ENCODE measurements around the gene COPA. TPM values are rescaled to one million over a fixed set of nuclear protein-coding genes. Genes with fewer than 3 reads are reported as not detected.

COPA gene
- total and polyA plus RNA-seq, 2 donors (not counting 3 experiments of a cell fraction or from before 2014, with no cell fraction given) = 127 to 185 TPM

DNA sequence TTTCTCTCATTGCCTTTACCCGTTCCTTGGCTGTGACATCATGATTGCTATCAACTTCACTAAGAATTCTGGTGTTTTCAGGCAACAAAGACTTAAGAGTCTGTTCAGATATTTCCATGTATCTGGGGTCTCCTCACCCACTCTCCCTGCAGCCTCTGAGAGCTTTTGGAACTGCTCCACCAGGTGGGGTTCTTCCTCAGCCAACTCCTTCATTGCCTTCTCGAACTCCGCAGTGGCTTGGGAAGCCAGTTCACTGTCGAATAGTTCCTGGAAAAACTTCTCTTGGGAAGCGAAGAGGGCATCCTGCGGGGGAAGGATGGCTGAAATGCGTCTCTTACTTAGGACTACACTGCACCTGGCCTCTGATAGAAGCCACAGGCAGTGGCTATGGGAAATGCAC, 60.2 kb downstream of the COPA start:
- no peak for TF ChIP-seq POLR2AphosphoS5 (IDR thresholded peaks at IDR 0.05; ENCODE audit: insufficient read depth, low read depth, low read length)
- TF ChIP-seq EZH2 (IDR thresholded peaks at IDR 0.05; ENCODE audit: borderline replicate concordance, low read depth, low read length, severe bottlenecking) = no peak
- no peak for TF ChIP-seq POLR2A (IDR thresholded peaks at IDR 0.05; ENCODE audit: low read depth, low read length)
- TF ChIP-seq JUN (IDR thresholded peaks at IDR 0.05; ENCODE audit: borderline replicate concordance, insufficient read depth, insufficient read length, low read depth) = no peak
- no peak for TF ChIP-seq FOS (IDR thresholded peaks at IDR 0.05; ENCODE audit: borderline replicate concordance, insufficient read depth, low read length)
- TF ChIP-seq MAX (IDR thresholded peaks at IDR 0.05; ENCODE audit: insufficient read depth, insufficient read length) = no peak
- TF ChIP-seq GATA2 (IDR thresholded peaks at IDR 0.05; ENCODE audit: insufficient read depth, insufficient read length, low read depth, low read length) = no peak
- no peak for TF ChIP-seq MYC (IDR thresholded peaks at IDR 0.05; ENCODE audit: low read depth, low read length)
- no peak for TF ChIP-seq CTCF (IDR thresholded peaks at IDR 0.05; ENCODE audit: extremely low read depth in 1 of 2, insufficient read depth in 1 of 2, low read depth in 1 of 2, low read length in 2 of 2)
- POLR2A ChIA-PET = no interaction called here
- DNase-seq (ENCODE audit: low read depth, low spot score) (no peak), FAIRE-seq (no peak)
- H3K9ac ChIP-seq (replicated peaks; ENCODE audit: extremely low read depth, insufficient read depth, low read length) = no peak overlapping the region
- no peaks in the 10 kb centered on the region for H3K27me3 ChIP-seq (ENCODE audit: control insufficient read depth in 2 of 2, insufficient read depth in 2 of 2, low read length in 2 of 2)
- CTCF ChIA-PET = no interaction called here
- H3K4me2 ChIP-seq (ENCODE audit: insufficient read depth, low read length) = no peak overlapping the region
- peaks cover 15% of the 10 kb centered on the region for H3K79me2 ChIP-seq (ENCODE audit: control insufficient read depth, insufficient read depth, low read length)
- intact Hi-C loops (cut with micrococcal nuclease) = no loop called here
- H3K9me1 ChIP-seq (replicated peaks; ENCODE audit: control insufficient read depth, extremely low read depth, insufficient read depth, low read length) = no peaks in the 10 kb centered on the region
- H3K36me3 ChIP-seq (ENCODE audit: control insufficient read depth in 2 of 2, extremely low read depth in 1 of 2, insufficient read depth in 2 of 2, low read length in 2 of 2) = peaks cover 28 to 32% of the 10 kb centered on the region in 2 experiments
- dilution Hi-C loops (cut with MboI; ENCODE audit: extremely low pct_ligation_motif_present, low sequenced_read_pairs) = no loop called here
- peaks cover 9% of the 10 kb centered on the region for H3K4me1 ChIP-seq (ENCODE audit: control insufficient read depth, extremely low read depth, insufficient read depth, low read length)
- no peak overlapping the region for H3K4me3 ChIP-seq (replicated peaks in 1 of 3; ENCODE audit: insufficient read depth in 1 of 3, low read depth in 1 of 3, low read length in 3 of 3)
- no peaks in the 10 kb centered on the region for H4K20me1 ChIP-seq (replicated peaks; ENCODE audit: control insufficient read depth, extremely low read depth, insufficient read depth, low read length)
- BruUV-seq (replicated peaks) = no TSS peak
- no peaks in the 10 kb centered on the region for H3K9me3 ChIP-seq (replicated peaks; ENCODE audit: control insufficient read depth, insufficient read depth, low read length)
- H3K27ac ChIP-seq (ENCODE audit: insufficient read depth, low read depth, low read length) = no peak overlapping the region
- no peak overlapping the region for H2AFZ ChIP-seq (ENCODE audit: low read depth, low read length)

All from endothelial cell of umbilical vein (primary cell).